PC-9 (cell line): ENCODE results near the gene MSI2.

Experiments
- EZH2 ChIP-seq: fragments of 200-600 bp; sonication (generic); IDR thresholded peaks from 2 replicates; pipeline ENCODE4 v1.8.0; 2017; ENCODE audit warnings: antibody characterized with exemption, low read depth
- TF ChIP-seq, protein P1 (sequence below): fragments of 200-600 bp; sonication (generic); conservative IDR thresholded peaks from 2 replicates; pipeline ENCODE4 v1.6.1; 2017; ENCODE audit warnings: mixed run types, antibody characterized with exemption, mild to moderate bottlenecking, moderate library complexity

DNA sequence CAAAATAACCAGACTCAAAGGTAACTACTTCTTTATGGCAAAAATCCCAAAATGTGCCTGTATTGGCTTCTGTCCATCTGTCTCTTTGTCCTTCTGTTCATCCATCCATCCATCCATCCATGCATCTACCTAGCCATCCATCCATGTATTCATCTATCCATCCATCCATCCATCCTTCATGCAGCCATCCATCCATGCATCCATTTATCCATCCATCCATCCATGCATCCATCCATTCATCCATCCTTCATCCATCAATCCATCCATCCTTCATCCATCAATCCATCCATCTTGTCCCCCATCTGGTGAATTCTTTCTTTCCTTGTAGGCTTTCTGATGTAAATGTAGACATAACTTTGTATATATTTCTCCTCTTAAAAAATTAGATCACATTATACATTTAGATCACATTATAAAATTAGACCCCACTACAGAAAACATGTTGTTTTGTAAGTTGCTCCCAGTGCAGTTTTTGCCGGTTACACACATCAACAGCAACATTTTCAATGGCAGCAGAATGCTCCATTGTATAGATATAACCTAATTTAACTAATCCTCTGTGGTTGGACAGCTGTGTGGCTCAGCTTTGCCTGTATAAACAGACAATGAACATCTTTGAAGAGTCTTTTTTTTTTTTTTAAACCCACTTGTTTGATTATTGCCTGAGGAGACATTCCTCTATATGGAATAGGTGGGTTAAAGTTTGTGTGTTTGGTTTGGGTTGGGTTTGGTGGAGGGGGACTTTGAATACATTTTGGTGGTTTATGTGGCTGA, 72.0 kb downstream of the MSI2 start:
- TF ChIP-seq, protein P1, sequence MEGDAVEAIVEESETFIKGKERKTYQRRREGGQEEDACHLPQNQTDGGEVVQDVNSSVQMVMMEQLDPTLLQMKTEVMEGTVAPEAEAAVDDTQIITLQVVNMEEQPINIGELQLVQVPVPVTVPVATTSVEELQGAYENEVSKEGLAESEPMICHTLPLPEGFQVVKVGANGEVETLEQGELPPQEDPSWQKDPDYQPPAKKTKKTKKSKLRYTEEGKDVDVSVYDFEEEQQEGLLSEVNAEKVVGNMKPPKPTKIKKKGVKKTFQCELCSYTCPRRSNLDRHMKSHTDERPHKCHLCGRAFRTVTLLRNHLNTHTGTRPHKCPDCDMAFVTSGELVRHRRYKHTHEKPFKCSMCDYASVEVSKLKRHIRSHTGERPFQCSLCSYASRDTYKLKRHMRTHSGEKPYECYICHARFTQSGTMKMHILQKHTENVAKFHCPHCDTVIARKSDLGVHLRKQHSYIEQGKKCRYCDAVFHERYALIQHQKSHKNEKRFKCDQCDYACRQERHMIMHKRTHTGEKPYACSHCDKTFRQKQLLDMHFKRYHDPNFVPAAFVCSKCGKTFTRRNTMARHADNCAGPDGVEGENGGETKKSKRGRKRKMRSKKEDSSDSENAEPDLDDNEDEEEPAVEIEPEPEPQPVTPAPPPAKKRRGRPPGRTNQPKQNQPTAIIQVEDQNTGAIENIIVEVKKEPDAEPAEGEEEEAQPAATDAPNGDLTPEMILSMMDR, result no peak
- TF ChIP-seq EZH2, result no peak
